Caco-2 (cell line): ENCODE results near the gene KCNK18. TPM values are rescaled to one million over a fixed set of nuclear protein-coding genes. Genes with fewer than 3 reads are reported as not detected.

ENCODE experiments used
- BruUV-seq: library from RNA; stranded (reverse); fragments of 400-500 nt; replicated peaks from 2 replicates; lab custom pipeline; 2021; lab: Mats Ljungman, UMichigan
- CTCF ChIA-PET: fragments of 300-600 bp; sonication (Branson Sonifier 250); formaldehyde crosslinking; loops from one replicate; lab custom pipeline; 2022; ENCODE audit warnings: antibody characterized with exemption; lab: Charles Lee
- POLR2A ChIA-PET: fragments of 300-600 bp; sonication (Branson Sonifier 250); formaldehyde crosslinking; loops from one replicate; lab custom pipeline; 2022; ENCODE audit warnings: antibody characterized with exemption; lab: Charles Lee
- DNase-seq, 2 experiments: peaks; one replicate each; pipeline versions ENCODE4 v3.0.0 to v3.0.0-alpha.2; 2020 to 2022
- H3K27me3 ChIP-seq: replicated peaks from 2 replicates; pipeline ENCODE4 v1.6.0; 2011; ENCODE audit warnings: low read length; ENCODE audit not compliant: control insufficient read depth, insufficient read depth
- H3K36me3 ChIP-seq: 2 replicates; pipeline ENCODE4 v1.5.1; 2011; ENCODE audit warnings: low read length; ENCODE audit not compliant: control insufficient read depth, insufficient read depth
- H3K4me1 ChIP-seq: fragments of 250-450 bp; sonication (Bioruptor Pico); 2 replicates; pipeline ENCODE4 v1.5.1; 2020; ENCODE audit warnings: mild to moderate bottlenecking
- H3K4me3 ChIP-seq: 2 replicates; pipeline ENCODE4 v1.5.1; 2011; ENCODE audit warnings: low read depth, mild to moderate bottlenecking, control low read depth, low read length
- H3K9me3 ChIP-seq: fragments of 250-450 bp; sonication (Bioruptor Pico); 2 replicates; pipeline ENCODE4 v1.5.1; 2020; ENCODE audit warnings: mild to moderate bottlenecking, moderate library complexity
- H3K27ac Mint-ChIP-seq: one replicate; pipeline ENCODE4 v1.8.0; 2022; ENCODE audit warnings: mixed read lengths; ENCODE audit not compliant: unreplicated experiment
- H3K27me3 Mint-ChIP-seq: one replicate; pipeline ENCODE4 v1.8.0; 2022; ENCODE audit warnings: mixed read lengths; ENCODE audit not compliant: insufficient read depth, unreplicated experiment
- H3K36me3 Mint-ChIP-seq: one replicate; pipeline ENCODE4 v1.8.0; 2022; ENCODE audit warnings: mild to moderate bottlenecking, mixed read lengths; ENCODE audit not compliant: insufficient read depth, unreplicated experiment
- H3K4me1 Mint-ChIP-seq: one replicate; pipeline ENCODE4 v1.8.0; 2022; ENCODE audit warnings: low read depth, mixed read lengths; ENCODE audit not compliant: unreplicated experiment
- H3K4me3 Mint-ChIP-seq: one replicate; pipeline ENCODE4 v1.8.0; 2022; ENCODE audit warnings: mild to moderate bottlenecking, moderate library complexity, mixed read lengths; ENCODE audit not compliant: unreplicated experiment
- H3K9me3 Mint-ChIP-seq: one replicate; pipeline ENCODE4 v1.8.0; 2022; ENCODE audit warnings: mixed read lengths; ENCODE audit not compliant: unreplicated experiment
- CTCF ChIP-seq, 2 experiments: fragments of 200-600 bp in 1 of 2; IDR thresholded peaks; 1 replicate in 1 of 2; 2 replicates in 1 of 2; pipeline versions ENCODE4 v1.5.1 to v1.8.0; 2011 to 2022; ENCODE audit warnings: antibody characterized with exemption in 1 of 2, control low read depth in 1 of 2, inconsistent platforms in 1 of 2, low read depth in 1 of 2, low read length in 1 of 2, mild to moderate bottlenecking in 1 of 2, moderate library complexity in 1 of 2; ENCODE audit not compliant: insufficient read depth in 1 of 2, severe bottlenecking in 1 of 2, unreplicated experiment in 1 of 2
- intact Hi-C: fragments of 100-400 bp; cut with micrococcal nuclease; formaldehyde crosslinking; loops from one replicate; pipeline ENCODE4 v1.10.0; 2022; ENCODE audit not compliant: unreplicated experiment
- total RNA-seq: library from RNA; stranded (reverse); gene quantifications from 2 replicates; pipeline ENCODE4 v1.2.3, GENCODE V29; 2022

The KCNK18 gene
- total RNA-seq, 1 experiment from 2014 or later: not detected

DNA sequence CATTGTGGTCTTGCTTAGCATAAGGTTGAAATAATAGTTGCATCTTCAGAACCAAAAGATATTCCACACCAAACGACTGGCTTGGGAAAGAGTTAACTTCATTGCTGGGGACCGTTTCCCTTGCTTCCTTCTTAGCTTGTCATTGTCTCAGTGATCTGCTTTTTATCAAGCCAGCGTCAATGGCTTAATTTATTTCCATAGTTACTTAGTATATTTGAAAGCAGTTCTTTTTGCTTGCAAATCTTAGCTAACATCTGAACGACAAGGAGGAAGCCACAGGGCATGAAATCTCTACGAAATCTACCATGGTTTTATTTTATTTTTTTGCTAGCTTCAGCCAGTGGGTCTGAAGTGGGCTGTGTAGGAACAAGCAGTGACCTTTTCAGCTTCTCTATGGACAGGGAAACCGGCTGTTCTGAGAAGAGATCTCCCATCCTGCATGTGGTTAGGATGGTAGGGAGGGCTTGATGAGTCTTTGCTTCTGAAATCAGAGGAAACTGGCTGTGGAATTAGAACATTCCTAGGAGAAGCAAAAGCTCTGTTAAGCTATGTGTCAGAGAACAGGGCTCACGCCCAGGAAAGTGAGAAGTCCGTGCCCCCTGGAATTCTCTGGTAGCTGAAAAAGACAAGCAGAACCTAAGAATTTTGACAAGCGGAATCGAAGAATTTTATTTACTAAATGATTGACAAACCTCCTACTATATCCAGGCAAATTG is 51.6 kb downstream of the KCNK18 start:
- Mint-ChIP-seq H3K4me3 (no peak overlapping the region), H3K4me1 (no peaks in the 10 kb centered on the region), H3K36me3 (no peaks in the 10 kb centered on the region), H3K27me3 (peaks cover 8% of the 10 kb centered on the region), H3K9me3 (no peaks in the 10 kb centered on the region), H3K27ac (no peak overlapping the region)
- Histone ChIP-seq H3K27me3 (no peaks in the 10 kb centered on the region), H3K4me1 (no peaks in the 10 kb centered on the region), H3K9me3 (no peaks in the 10 kb centered on the region), H3K36me3 (no peaks in the 10 kb centered on the region), H3K4me3 (no peak overlapping the region)
- CTCF ChIA-PET: interaction anchor here (0.6 to 0.8 kb wide), 3 partner anchors 32 to 194 kb away, joined by 3 to 5 read pairs (median 3); no protein-coding TSS in a partner anchor
- DNase-seq: no peak
- intact Hi-C loops: no loop called here
- no peak for TF ChIP-seq CTCF (IDR thresholded peaks at IDR 0.05; ENCODE audit: insufficient read depth in 1 of 2, low read depth in 1 of 2, low read length in 1 of 2, severe bottlenecking in 1 of 2, unreplicated experiment in 1 of 2)
- BruUV-seq: no TSS peak
- POLR2A ChIA-PET: no interaction called here

- DNase-seq: no peak
- BruUV-seq: no TSS peak
- no peaks in the 10 kb centered on the region for H3K9me3 Mint-ChIP-seq
- H3K36me3 Mint-ChIP-seq: no peaks in the 10 kb centered on the region
- CTCF ChIA-PET: interaction anchor here (0.6 to 0.7 kb wide), 2 partner anchors 138 to 194 kb away, joined by 3 to 5 read pairs; no protein-coding TSS in a partner anchor
- Histone ChIP-seq H3K4me1 (no peaks in the 10 kb centered on the region), H3K9me3 (no peaks in the 10 kb centered on the region), H3K4me3 (no peak overlapping the region), H3K27me3 (no peaks in the 10 kb centered on the region), H3K36me3 (no peaks in the 10 kb centered on the region)
- no peak overlapping the region for H3K4me3 Mint-ChIP-seq
- H3K27ac Mint-ChIP-seq: no peak overlapping the region
- intact Hi-C loops: no loop called here
- H3K27me3 Mint-ChIP-seq: peaks cover 5% of the 10 kb centered on the region
- no peak for TF ChIP-seq CTCF (IDR thresholded peaks at IDR 0.05; ENCODE audit: insufficient read depth in 1 of 2, low read depth in 1 of 2, low read length in 1 of 2, severe bottlenecking in 1 of 2, unreplicated experiment in 1 of 2)
- no peaks in the 10 kb centered on the region for H3K4me1 Mint-ChIP-seq
- POLR2A ChIA-PET: no interaction called here
Observed at GRCh38 chr10:117249493-117250093, 52.3 kb downstream of the KCNK18 start.

- ChIA-PET CTCF (no interaction called here), POLR2A (no interaction called here)
- Histone ChIP-seq H3K27me3 (no peaks in the 10 kb centered on the region), H3K36me3 (no peaks in the 10 kb centered on the region), H3K4me3 (no peak overlapping the region), H3K4me1 (no peaks in the 10 kb centered on the region), H3K9me3 (no peaks in the 10 kb centered on the region)
- H3K4me1 Mint-ChIP-seq: no peaks in the 10 kb centered on the region
- no peaks in the 10 kb centered on the region for H3K9me3 Mint-ChIP-seq
- BruUV-seq: no TSS peak
- intact Hi-C loops: no loop called here
- H3K4me3 Mint-ChIP-seq: no peak overlapping the region
- DNase-seq: no peak
- no peak for TF ChIP-seq CTCF (IDR thresholded peaks at IDR 0.05; ENCODE audit: insufficient read depth in 1 of 2, low read depth in 1 of 2, low read length in 1 of 2, severe bottlenecking in 1 of 2, unreplicated experiment in 1 of 2)
- H3K27ac Mint-ChIP-seq: no peak overlapping the region
- H3K36me3 Mint-ChIP-seq: no peaks in the 10 kb centered on the region
- H3K27me3 Mint-ChIP-seq: peaks cover 5% of the 10 kb centered on the region
Observed at GRCh38 chr10:117250411-117250810, 53.1 kb downstream of the KCNK18 start.
